ENCODE measurements around the gene RAMACL. TPM values are rescaled to one million over a fixed set of nuclear protein-coding genes. Genes with fewer than 3 reads are reported as not detected.

The RAMACL gene
- total and polyA plus RNA-seq, 4 donors, result 0.22 to 0.59 (median 0.31) TPM

DNA sequence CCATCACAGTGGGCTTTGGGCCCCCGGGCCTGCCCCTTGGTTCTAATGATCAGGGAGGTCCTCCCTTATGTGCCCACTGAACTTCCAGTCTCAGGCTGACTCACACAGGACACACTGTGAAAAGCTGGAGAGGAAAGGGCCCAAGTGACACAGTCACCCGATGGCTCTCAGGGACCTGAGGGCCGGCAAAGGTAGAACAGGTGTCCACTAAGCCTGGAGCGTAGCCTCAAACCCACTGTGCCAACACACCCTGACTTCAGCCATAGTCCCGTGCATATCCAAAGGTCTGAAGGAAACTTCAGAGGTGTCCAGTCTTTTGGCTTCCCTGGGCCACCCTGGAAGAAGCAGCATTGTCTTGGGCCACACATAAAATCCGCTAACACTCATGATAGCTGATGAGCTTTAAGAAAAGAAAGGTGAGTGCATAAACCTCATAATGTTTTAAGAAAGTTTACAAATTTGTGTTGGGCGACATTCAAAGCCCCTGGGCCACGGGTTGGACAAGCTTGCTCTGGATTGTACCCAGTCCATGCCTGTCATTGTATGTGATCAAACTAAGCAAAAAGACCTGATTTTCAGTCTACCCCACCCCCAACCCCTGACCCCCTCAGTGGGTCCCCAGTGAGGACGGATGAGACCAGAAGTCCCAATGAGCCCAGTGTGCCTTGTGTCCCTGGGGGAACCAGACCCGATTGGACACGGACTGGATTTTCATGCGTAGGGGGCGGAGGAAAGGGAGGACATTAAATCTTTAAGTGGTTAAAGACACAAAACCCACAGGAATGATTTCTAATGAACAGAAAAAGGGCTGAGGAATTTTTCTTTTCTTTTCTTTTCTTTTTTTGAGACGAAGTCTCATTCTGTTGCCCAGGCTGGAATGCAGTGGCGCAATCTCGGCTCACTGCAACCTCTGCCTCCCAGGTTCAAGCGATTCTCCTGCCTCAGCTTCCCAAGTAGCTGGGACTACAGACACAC is 6.1 kb downstream of the RAMACL start:
- WGBS, result 96% methylated on average over 17 of the region's 17 CpGs
- no peaks in the 10 kb centered on the region for H3K4me1 ChIP-seq (ENCODE audit: control insufficient read depth in 4 of 4, insufficient read depth in 4 of 4, low read length in 3 of 4)
- H3K27ac ChIP-seq (ENCODE audit: low read depth in 1 of 2, low read length in 2 of 2), result no peak overlapping the region
- H3K36me3 ChIP-seq (ENCODE audit: control insufficient read depth in 4 of 4, insufficient read depth in 3 of 4, low read depth in 1 of 4, low read length in 3 of 4), result no peaks in the 10 kb centered on the region
- DNase-seq (ENCODE audit: low spot score), result no peak
- H3K9me3 ChIP-seq (ENCODE audit: control insufficient read depth in 4 of 4, low read length in 3 of 4), result no peaks in the 10 kb centered on the region
- TF ChIP-seq, protein P1, sequence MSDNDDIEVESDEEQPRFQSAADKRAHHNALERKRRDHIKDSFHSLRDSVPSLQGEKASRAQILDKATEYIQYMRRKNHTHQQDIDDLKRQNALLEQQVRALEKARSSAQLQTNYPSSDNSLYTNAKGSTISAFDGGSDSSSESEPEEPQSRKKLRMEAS (IDR thresholded peaks at IDR 0.05), result no peak
- no peak for TF ChIP-seq NR2F2 (IDR thresholded peaks at IDR 0.05)
- TF ChIP-seq, protein P2, sequence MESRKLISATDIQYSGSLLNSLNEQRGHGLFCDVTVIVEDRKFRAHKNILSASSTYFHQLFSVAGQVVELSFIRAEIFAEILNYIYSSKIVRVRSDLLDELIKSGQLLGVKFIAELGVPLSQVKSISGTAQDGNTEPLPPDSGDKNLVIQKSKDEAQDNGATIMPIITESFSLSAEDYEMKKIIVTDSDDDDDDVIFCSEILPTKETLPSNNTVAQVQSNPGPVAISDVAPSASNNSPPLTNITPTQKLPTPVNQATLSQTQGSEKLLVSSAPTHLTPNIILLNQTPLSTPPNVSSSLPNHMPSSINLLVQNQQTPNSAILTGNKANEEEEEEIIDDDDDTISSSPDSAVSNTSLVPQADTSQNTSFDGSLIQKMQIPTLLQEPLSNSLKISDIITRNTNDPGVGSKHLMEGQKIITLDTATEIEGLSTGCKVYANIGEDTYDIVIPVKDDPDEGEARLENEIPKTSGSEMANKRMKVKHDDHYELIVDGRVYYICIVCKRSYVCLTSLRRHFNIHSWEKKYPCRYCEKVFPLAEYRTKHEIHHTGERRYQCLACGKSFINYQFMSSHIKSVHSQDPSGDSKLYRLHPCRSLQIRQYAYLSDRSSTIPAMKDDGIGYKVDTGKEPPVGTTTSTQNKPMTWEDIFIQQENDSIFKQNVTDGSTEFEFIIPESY (IDR thresholded peaks at IDR 0.05), result no peak
- TF ChIP-seq GABPA (IDR thresholded peaks at IDR 0.05 in 1 of 2, conservative IDR thresholded peaks at IDR 0.05 in 1 of 2), result no peak
- TF ChIP-seq SP1 (IDR thresholded peaks at IDR 0.05), result no peak
- TF ChIP-seq, protein P3, sequence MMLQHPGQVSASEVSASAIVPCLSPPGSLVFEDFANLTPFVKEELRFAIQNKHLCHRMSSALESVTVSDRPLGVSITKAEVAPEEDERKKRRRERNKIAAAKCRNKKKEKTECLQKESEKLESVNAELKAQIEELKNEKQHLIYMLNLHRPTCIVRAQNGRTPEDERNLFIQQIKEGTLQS (IDR thresholded peaks at IDR 0.05), result no peak
- TF ChIP-seq HNF4A (conservative IDR thresholded peaks at IDR 0.05), result no peak
- no peak overlapping the region for H3K9ac ChIP-seq (ENCODE audit: low read depth in 1 of 2, low read length in 2 of 2)
- no peaks in the 10 kb centered on the region for H3K27me3 ChIP-seq (ENCODE audit: control insufficient read depth in 4 of 4, insufficient read depth in 4 of 4, low read length in 3 of 4)
- no peak overlapping the region for H3K4me3 ChIP-seq (ENCODE audit: low read depth in 1 of 3, low read length in 3 of 3)

DNA sequence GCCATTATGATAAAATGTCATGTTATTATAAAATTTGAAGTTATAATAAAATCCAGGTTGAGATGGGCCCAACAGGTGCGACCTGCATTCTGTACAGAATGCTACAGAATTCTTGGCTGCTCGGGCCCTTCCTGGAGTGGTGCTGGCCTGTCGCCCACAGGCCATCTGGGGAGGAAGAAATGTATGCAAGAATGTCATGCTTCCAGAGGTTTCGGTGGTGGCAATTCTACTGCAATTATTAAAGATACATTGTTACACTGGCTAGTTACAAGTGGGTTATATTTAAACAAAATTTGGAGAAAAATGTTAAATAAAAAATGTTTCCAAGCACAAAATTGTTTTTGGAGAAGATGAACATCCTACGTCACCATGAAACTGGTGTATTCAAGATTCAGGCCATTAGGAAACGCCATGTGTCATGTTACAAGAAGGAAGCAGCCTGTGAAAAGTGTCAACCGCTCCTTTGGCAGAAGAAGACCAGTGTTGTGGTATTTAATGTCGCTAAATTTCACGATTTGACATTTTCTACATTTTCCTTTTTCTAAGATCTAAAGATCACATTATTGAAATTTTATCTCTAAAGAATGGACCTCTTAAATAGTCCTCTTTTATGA is 7.1 kb downstream of the RAMACL start:
- TF ChIP-seq TAF1 (conservative IDR thresholded peaks at IDR 0.05) (no peak), JUND (IDR thresholded peaks at IDR 0.05) (no peak), RAD21 (IDR thresholded peaks at IDR 0.05) (no peak), YY1 (IDR thresholded peaks at IDR 0.05) (no peak), HNF4A (conservative IDR thresholded peaks at IDR 0.05) (no peak), GABPA (IDR thresholded peaks at IDR 0.05 in 1 of 2, conservative IDR thresholded peaks at IDR 0.05 in 1 of 2) (no peak), RXRA (IDR thresholded peaks at IDR 0.05) (no peak), FOXA2 (IDR thresholded peaks at IDR 0.05) (no peak), HNF4G (IDR thresholded peaks at IDR 0.05) (no peak), NR2F2 (IDR thresholded peaks at IDR 0.05) (no peak), EGR1 (IDR thresholded peaks at IDR 0.05; ENCODE audit: low read depth in 2 of 2) (no peak), SP1 (IDR thresholded peaks at IDR 0.05) (no peak), FOXA1 (IDR thresholded peaks at IDR 0.05) (no peak)
- TF ChIP-seq, protein P1 (IDR thresholded peaks at IDR 0.05), result no peak
- TF ChIP-seq, protein P4, sequence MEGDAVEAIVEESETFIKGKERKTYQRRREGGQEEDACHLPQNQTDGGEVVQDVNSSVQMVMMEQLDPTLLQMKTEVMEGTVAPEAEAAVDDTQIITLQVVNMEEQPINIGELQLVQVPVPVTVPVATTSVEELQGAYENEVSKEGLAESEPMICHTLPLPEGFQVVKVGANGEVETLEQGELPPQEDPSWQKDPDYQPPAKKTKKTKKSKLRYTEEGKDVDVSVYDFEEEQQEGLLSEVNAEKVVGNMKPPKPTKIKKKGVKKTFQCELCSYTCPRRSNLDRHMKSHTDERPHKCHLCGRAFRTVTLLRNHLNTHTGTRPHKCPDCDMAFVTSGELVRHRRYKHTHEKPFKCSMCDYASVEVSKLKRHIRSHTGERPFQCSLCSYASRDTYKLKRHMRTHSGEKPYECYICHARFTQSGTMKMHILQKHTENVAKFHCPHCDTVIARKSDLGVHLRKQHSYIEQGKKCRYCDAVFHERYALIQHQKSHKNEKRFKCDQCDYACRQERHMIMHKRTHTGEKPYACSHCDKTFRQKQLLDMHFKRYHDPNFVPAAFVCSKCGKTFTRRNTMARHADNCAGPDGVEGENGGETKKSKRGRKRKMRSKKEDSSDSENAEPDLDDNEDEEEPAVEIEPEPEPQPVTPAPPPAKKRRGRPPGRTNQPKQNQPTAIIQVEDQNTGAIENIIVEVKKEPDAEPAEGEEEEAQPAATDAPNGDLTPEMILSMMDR (IDR thresholded peaks at IDR 0.05; ENCODE audit: low read depth, low read length, missing input control), result no peak
- TF ChIP-seq, protein P3 (IDR thresholded peaks at IDR 0.05), result no peak
- TF ChIP-seq, protein P5, sequence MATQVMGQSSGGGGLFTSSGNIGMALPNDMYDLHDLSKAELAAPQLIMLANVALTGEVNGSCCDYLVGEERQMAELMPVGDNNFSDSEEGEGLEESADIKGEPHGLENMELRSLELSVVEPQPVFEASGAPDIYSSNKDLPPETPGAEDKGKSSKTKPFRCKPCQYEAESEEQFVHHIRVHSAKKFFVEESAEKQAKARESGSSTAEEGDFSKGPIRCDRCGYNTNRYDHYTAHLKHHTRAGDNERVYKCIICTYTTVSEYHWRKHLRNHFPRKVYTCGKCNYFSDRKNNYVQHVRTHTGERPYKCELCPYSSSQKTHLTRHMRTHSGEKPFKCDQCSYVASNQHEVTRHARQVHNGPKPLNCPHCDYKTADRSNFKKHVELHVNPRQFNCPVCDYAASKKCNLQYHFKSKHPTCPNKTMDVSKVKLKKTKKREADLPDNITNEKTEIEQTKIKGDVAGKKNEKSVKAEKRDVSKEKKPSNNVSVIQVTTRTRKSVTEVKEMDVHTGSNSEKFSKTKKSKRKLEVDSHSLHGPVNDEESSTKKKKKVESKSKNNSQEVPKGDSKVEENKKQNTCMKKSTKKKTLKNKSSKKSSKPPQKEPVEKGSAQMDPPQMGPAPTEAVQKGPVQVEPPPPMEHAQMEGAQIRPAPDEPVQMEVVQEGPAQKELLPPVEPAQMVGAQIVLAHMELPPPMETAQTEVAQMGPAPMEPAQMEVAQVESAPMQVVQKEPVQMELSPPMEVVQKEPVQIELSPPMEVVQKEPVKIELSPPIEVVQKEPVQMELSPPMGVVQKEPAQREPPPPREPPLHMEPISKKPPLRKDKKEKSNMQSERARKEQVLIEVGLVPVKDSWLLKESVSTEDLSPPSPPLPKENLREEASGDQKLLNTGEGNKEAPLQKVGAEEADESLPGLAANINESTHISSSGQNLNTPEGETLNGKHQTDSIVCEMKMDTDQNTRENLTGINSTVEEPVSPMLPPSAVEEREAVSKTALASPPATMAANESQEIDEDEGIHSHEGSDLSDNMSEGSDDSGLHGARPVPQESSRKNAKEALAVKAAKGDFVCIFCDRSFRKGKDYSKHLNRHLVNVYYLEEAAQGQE (IDR thresholded peaks at IDR 0.05), result no peak
- TF ChIP-seq, protein P2 (IDR thresholded peaks at IDR 0.05), result no peak
- 92% methylated on average over 9 of the region's 9 CpGs for WGBS
- no peaks in the 10 kb centered on the region for H3K36me3 ChIP-seq (ENCODE audit: control insufficient read depth in 4 of 4, insufficient read depth in 3 of 4, low read depth in 1 of 4, low read length in 3 of 4)
- H3K4me3 ChIP-seq (ENCODE audit: low read depth in 1 of 3, low read length in 3 of 3), result no peak overlapping the region
- H3K27ac ChIP-seq (ENCODE audit: low read depth in 1 of 2, low read length in 2 of 2), result no peak overlapping the region
- H3K4me1 ChIP-seq (ENCODE audit: control insufficient read depth in 4 of 4, insufficient read depth in 4 of 4, low read length in 3 of 4), result no peaks in the 10 kb centered on the region
- no peak overlapping the region for H3K9ac ChIP-seq (ENCODE audit: low read depth in 1 of 2, low read length in 2 of 2)
- no peaks in the 10 kb centered on the region for H3K9me3 ChIP-seq (ENCODE audit: control insufficient read depth in 4 of 4, low read length in 3 of 4)
- no peak for DNase-seq (ENCODE audit: low spot score)
- H3K27me3 ChIP-seq (ENCODE audit: control insufficient read depth in 4 of 4, insufficient read depth in 4 of 4, low read length in 3 of 4), result no peaks in the 10 kb centered on the region
